ENCODE data around the gene SELENBP1. TPM values are rescaled to one million over a fixed set of nuclear protein-coding genes. Genes with fewer than 3 reads are reported as not detected.
A peak's percentile ranks its signal among the peaks of the same experiment; 100 is the strongest.

The SELENBP1 gene
- 10 to 100 TPM; 41.7 to 43.6 TPM for total RNA-seq

GRCh38 chr1:151372058-151372934 is at the start of gene SELENBP1:
Gene SELENBP1 (minus strand): TSS chr1:151372705. CDS start chr1:151372641, 64 bp downstream.
- Histone ChIP-seq H3K4me3 (peak within 1 kb of the TSS; percentile 38 to 47), H3K4me1 (peaks cover 0 to 64% of the 10 kb centered on the region in 2 donors), H3K36me3 (no peaks in the 10 kb centered on the region), H3K27me3 (no peaks in the 10 kb centered on the region), H3K9me3 (no peaks in the 10 kb centered on the region), H3K27ac (peak within 1 kb of the TSS; percentile 78 to 79)
- TF ChIP-seq CTCF (IDR thresholded peaks at IDR 0.05): no peak
- DNase-seq (ENCODE audit: low spot score): peak; percentile 92

DNA sequence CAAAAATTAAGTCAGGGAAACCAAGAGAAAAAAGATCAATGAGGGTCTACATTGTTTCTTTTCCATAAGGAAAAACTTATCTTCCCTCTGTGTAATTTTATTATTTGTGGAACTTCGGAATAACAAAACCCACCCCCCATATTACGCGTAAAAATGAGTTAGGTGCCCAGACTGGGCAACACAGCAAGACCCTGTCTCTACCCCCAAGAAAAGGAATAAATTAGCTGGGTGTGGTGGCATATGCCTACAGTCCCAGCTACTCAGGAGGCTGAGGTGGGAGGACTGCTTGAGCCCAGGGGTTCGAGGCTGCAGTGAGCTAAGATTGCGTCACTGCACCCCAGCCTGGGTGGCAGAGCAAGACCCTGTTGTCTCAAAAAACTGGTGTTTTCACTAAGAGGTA is 47.3 kb upstream of the SELENBP1 start:
- H3K36me3 ChIP-seq: peaks cover 79% of the 10 kb centered on the region
- H3K9me3 ChIP-seq: no peaks in the 10 kb centered on the region
- no peak for DNase-seq (ENCODE audit: low spot score)
- H3K27me3 ChIP-seq: no peaks in the 10 kb centered on the region
- no peak for TF ChIP-seq CTCF (IDR thresholded peaks at IDR 0.05)
- peaks cover 0 to under 1% of the 10 kb centered on the region in 2 donors for H3K4me1 ChIP-seq
- H3K4me3 ChIP-seq: no peak overlapping the region
- H3K27ac ChIP-seq: no peak overlapping the region

DNA sequence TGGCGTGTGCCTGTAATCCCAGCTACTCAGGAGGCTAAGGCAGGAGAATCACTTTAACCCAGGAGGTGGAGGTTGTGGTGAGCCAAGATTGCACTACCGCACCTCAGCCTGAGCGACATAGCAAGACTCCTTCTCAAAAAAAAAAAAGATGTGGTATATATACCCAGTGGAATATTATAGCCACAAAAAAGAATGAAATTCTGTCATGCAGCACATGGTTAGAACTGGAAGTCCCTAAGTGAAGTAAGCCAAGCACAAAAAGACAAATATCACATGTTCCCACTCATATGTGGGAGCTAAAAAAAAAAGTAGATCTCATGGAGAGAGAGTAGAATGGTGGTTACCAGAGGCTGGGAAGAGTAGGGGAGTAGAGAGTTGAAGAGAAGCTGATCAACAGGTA is 45.6 kb upstream of the SELENBP1 start:
- Histone ChIP-seq H3K36me3 (peaks cover 74% of the 10 kb centered on the region), H3K27me3 (no peaks in the 10 kb centered on the region), H3K27ac (no peak overlapping the region), H3K9me3 (no peaks in the 10 kb centered on the region), H3K4me3 (no peak overlapping the region), H3K4me1 (no peaks in the 10 kb centered on the region)
- DNase-seq (ENCODE audit: low spot score): no peak
- TF ChIP-seq CTCF (IDR thresholded peaks at IDR 0.05): no peak

GRCh38 chr1:151416231-151416630 is 43.7 kb upstream of the SELENBP1 start:
- H3K36me3 ChIP-seq: peaks cover 66% of the 10 kb centered on the region
- H3K27ac ChIP-seq: no peak overlapping the region
- H3K4me1 ChIP-seq: no peaks in the 10 kb centered on the region
- H3K9me3 ChIP-seq: no peaks in the 10 kb centered on the region
- no peaks in the 10 kb centered on the region for H3K27me3 ChIP-seq
- no peak for TF ChIP-seq CTCF (IDR thresholded peaks at IDR 0.05)
- H3K4me3 ChIP-seq: no peak overlapping the region
- DNase-seq (ENCODE audit: low spot score): no peak

DNA sequence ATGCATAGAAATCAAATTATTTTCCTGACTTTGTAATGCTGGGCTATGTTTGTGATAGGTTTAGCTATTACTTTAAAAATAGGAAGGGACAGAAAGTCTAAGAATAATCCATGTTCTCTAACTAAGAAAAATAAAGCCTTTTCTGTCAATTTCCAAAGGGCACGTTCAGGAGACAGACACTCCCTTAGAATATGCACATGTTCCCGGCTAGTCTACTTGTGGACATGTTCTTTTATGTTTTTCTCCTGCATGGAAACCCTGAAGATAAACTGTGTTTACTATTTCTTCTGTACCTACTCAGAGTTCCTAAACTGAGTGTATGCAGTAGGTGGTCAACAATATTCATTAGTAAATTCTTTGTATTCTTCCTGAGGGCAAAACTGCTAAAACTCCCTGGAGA is 39.4 kb upstream of the SELENBP1 start:
- Histone ChIP-seq H3K4me1 (no peaks in the 10 kb centered on the region), H3K27me3 (no peaks in the 10 kb centered on the region), H3K27ac (no peak overlapping the region), H3K9me3 (no peaks in the 10 kb centered on the region), H3K4me3 (no peak overlapping the region), H3K36me3 (peaks cover 78% of the 10 kb centered on the region)
- no peak for DNase-seq (ENCODE audit: low spot score)
- no peak for TF ChIP-seq CTCF (IDR thresholded peaks at IDR 0.05)
